Panc1 (cell line): ENCODE measurements around the gene IRF2BP2. TPM values are rescaled to one million over a fixed set of nuclear protein-coding genes. Genes with fewer than 3 reads are reported as not detected.
A peak's percentile ranks its signal among the peaks of the same experiment; 100 is the strongest.

ENCODE experiments used
- ATAC-seq: fragments of 200-7000 bp; cut with Tn5 transposase; 2 replicates; pipeline ENCODE4 v1.9.1; 2020; ENCODE audit warnings: mild to moderate bottlenecking, moderate library complexity
- BruUV-seq: library from RNA; stranded (reverse); fragments of 400-500 nt; replicated peaks from 2 replicates; lab custom pipeline; 2021; lab: Mats Ljungman, UMichigan
- CTCF ChIA-PET: fragments of 300-600 bp; sonication (Branson Sonifier 250); formaldehyde crosslinking; loops from one replicate; lab custom pipeline; 2022; ENCODE audit warnings: antibody characterized with exemption; lab: Charles Lee
- POLR2A ChIA-PET: fragments of 300-600 bp; sonication (Branson Sonifier 250); formaldehyde crosslinking; loops from one replicate; lab custom pipeline; 2022; ENCODE audit warnings: antibody characterized with exemption; lab: Charles Lee
- DNase-seq: peaks from one replicate; pipeline ENCODE4 v3.0.0-alpha.2; 2010; ENCODE audit warnings: low read depth, low spot score
- H3K27ac ChIP-seq: 2 replicates; pipeline ENCODE4 v1.5.1; 2011; ENCODE audit warnings: mild to moderate bottlenecking, low read length, inconsistent platforms
- H3K27me3 ChIP-seq: fragments of 200-500 bp; sonication (Bioruptor generic); 2 replicates; pipeline ENCODE4 v1.6.0; 2014; ENCODE audit warnings: low read length, inconsistent platforms; ENCODE audit not compliant: control insufficient read depth, insufficient read depth
- H3K36me3 ChIP-seq: fragments of 200-500 bp; sonication (Bioruptor generic); 2 replicates; pipeline ENCODE4 v1.5.1; 2014; ENCODE audit warnings: inconsistent platforms, mild to moderate bottlenecking, low read length, moderate library complexity; ENCODE audit not compliant: control insufficient read depth, insufficient read depth
- H3K4me1 ChIP-seq: 2 replicates; pipeline ENCODE4 v1.5.1; 2011; ENCODE audit warnings: inconsistent platforms, mild to moderate bottlenecking, low read length, moderate library complexity; ENCODE audit not compliant: control insufficient read depth, insufficient read depth
- H3K4me3 ChIP-seq, 2 experiments: 2 replicates each; pipeline ENCODE4 v1.5.1; 2011 to 2012; ENCODE audit warnings: low read depth in 2 of 2, low read length in 2 of 2, mild to moderate bottlenecking in 2 of 2, inconsistent platforms in 1 of 2, moderate library complexity in 1 of 2
- H3K9me3 ChIP-seq: fragments of 200-500 bp; sonication (Bioruptor generic); 2 replicates; pipeline ENCODE4 v1.5.1; 2014; ENCODE audit warnings: low read depth, mild to moderate bottlenecking, inconsistent platforms, low read length, moderate library complexity; ENCODE audit not compliant: control insufficient read depth, insufficient read depth
- POLR2AphosphoS5 ChIP-seq: IDR thresholded peaks from 2 replicates; pipeline ENCODE4 v1.6.1; 2012; ENCODE audit warnings: mild to moderate bottlenecking, low read depth, low read length, moderate library complexity
- REST ChIP-seq, 2 experiments: IDR thresholded peaks; 2 replicates each; pipeline ENCODE4 v1.6.1; 2011 to 2012; ENCODE audit warnings: low read depth in 2 of 2, control low read depth in 1 of 2, low read length in 1 of 2, mild to moderate bottlenecking in 1 of 2, moderate library complexity in 1 of 2; ENCODE audit not compliant: insufficient read depth in 1 of 2
- SIN3A ChIP-seq: IDR thresholded peaks from 2 replicates; pipeline ENCODE4 v1.6.1; 2012; ENCODE audit warnings: low read depth, mild to moderate bottlenecking, low read length, moderate library complexity, borderline replicate concordance; ENCODE audit not compliant: insufficient read depth
- TCF7L2 ChIP-seq: IDR thresholded peaks from 2 replicates; pipeline ENCODE4 v1.6.1; 2011; ENCODE audit warnings: mild to moderate bottlenecking, low read depth, low read length, inconsistent platforms
- in situ Hi-C: cut with HindIII; loops from 2 replicates; pipeline ENCODE4 v1.10.0; 2016; ENCODE audit warnings: low sequenced_read_pairs, low pct_unique_long_range_greater_than_20kb
- intact Hi-C: fragments of 100-400 bp; cut with micrococcal nuclease; formaldehyde crosslinking; loops from one replicate; pipeline ENCODE4 v1.10.0; 2022; ENCODE audit not compliant: unreplicated experiment
- total RNA-seq: library from RNA; stranded (reverse); gene quantifications from one replicate; pipeline ENCODE4 v1.2.1, GENCODE V29; 2021; ENCODE audit not compliant: unreplicated experiment
- TF ChIP-seq, protein P1 (sequence below): fragments of 450-650 bp; IDR thresholded peaks from 2 replicates; pipeline ENCODE4 v1.5.1; 2017; ENCODE audit warnings: mild to moderate bottlenecking

IRF2BP2 gene
- total RNA-seq, 1 experiment from 2014 or later: 187 TPM

- DNase-seq (no peak), ATAC-seq (no peak)
- ChIA-PET CTCF (no interaction called here), POLR2A (no interaction called here)
- BruUV-seq: no TSS peak
- no peaks in the 10 kb centered on the region; the same call in 1 of the 2 replicates for H3K4me1 ChIP-seq
- in situ Hi-C loops (no loop called here), intact Hi-C loops (no loop called here)
- no peaks in the 10 kb centered on the region for H3K36me3 ChIP-seq
- peaks cover 5% of the 10 kb centered on the region; the same call in 1 of the 2 replicates for H3K9me3 ChIP-seq
- no peak overlapping the region for H3K4me3 ChIP-seq
- H3K27ac ChIP-seq: peak overlapping the region; percentile 65; the same call in 1 of the 2 replicates
- no peaks in the 10 kb centered on the region for H3K27me3 ChIP-seq
- TF ChIP-seq POLR2AphosphoS5 (no peak), TCF7L2 (no peak), SIN3A (no peak), REST (IDR thresholded peaks at IDR 0.05; ENCODE audit: insufficient read depth in 1 of 2, low read depth in 2 of 2, low read length in 1 of 2) (no peak)
- TF ChIP-seq, protein P1, sequence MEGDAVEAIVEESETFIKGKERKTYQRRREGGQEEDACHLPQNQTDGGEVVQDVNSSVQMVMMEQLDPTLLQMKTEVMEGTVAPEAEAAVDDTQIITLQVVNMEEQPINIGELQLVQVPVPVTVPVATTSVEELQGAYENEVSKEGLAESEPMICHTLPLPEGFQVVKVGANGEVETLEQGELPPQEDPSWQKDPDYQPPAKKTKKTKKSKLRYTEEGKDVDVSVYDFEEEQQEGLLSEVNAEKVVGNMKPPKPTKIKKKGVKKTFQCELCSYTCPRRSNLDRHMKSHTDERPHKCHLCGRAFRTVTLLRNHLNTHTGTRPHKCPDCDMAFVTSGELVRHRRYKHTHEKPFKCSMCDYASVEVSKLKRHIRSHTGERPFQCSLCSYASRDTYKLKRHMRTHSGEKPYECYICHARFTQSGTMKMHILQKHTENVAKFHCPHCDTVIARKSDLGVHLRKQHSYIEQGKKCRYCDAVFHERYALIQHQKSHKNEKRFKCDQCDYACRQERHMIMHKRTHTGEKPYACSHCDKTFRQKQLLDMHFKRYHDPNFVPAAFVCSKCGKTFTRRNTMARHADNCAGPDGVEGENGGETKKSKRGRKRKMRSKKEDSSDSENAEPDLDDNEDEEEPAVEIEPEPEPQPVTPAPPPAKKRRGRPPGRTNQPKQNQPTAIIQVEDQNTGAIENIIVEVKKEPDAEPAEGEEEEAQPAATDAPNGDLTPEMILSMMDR: no peak
These were observed 24.4 kb upstream of the IRF2BP2 start for GRCh38 chr1:234634387-234634786.

- peak overlapping the region; percentile 65 for H3K27ac ChIP-seq
- H3K36me3 ChIP-seq: no peaks in the 10 kb centered on the region
- BruUV-seq: no TSS peak
- ATAC-seq (no peak), DNase-seq (no peak)
- H3K9me3 ChIP-seq: no peaks in the 10 kb centered on the region; the same call in 1 of the 2 replicates
- no peak for TF ChIP-seq POLR2AphosphoS5
- CTCF ChIA-PET: no interaction called here
- POLR2A ChIA-PET: interaction anchor here (0.5 kb wide), 1 partner anchor 78 kb away, joined by 3 read pairs; no protein-coding TSS in a partner anchor
- H3K27me3 ChIP-seq: no peaks in the 10 kb centered on the region
- intact Hi-C loops (no loop called here), in situ Hi-C loops (no loop called here)
- no peak overlapping the region for H3K4me3 ChIP-seq
- no peaks in the 10 kb centered on the region; the same call in 1 of the 2 replicates for H3K4me1 ChIP-seq
These were observed 23.4 kb upstream of the IRF2BP2 start for GRCh38 chr1:234633246-234634003.

DNA sequence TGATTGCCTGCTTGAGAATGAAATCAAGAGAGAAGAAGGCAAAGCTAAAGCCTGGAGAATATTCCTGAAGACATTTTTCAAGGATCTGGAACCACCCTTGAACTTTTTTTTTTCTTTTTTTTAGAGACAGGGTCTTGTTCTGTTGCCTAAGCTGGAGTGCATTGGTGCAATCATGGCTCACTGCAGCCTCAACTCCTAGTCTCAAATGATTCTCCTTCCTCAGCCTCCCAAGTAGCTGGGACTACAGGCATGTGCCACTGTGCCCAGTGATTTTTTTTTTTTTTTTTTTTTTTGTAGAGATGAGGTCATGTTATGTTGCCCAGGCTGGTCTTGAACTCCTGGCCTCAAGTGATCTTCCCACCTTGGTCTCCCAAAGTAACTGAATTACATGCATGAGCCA lies 22.2 kb upstream of the IRF2BP2 start:
- DNase-seq (no peak), ATAC-seq (no peak)
- TF ChIP-seq POLR2AphosphoS5 (no peak), REST (IDR thresholded peaks at IDR 0.05; ENCODE audit: insufficient read depth in 1 of 2, low read depth in 2 of 2, low read length in 1 of 2) (no peak), SIN3A (no peak), TCF7L2 (no peak)
- TF ChIP-seq, protein P1: no peak
- Histone ChIP-seq H3K4me3 (no peak overlapping the region), H3K27ac (peak overlapping the region; percentile 45), H3K36me3 (no peaks in the 10 kb centered on the region), H3K9me3 (no peaks in the 10 kb centered on the region; the same call in 1 of the 2 replicates), H3K4me1 (no peaks in the 10 kb centered on the region; the same call in 1 of the 2 replicates), H3K27me3 (no peaks in the 10 kb centered on the region)
- POLR2A ChIA-PET: interaction anchor here (0.7 kb wide), 1 partner anchor 87 kb away, joined by 7 read pairs; no protein-coding TSS in a partner anchor
- CTCF ChIA-PET: interaction anchor here (0.6 kb wide), 1 partner anchor 670 kb away, joined by 3 read pairs; no protein-coding TSS in a partner anchor
- in situ Hi-C loops: no loop called here
- BruUV-seq: no TSS peak
- intact Hi-C loops: no loop called here
